Measurements from ENCODE around the gene GAMT.
A peak's percentile ranks its signal among the peaks of the same experiment; 100 is the strongest.

GAMT gene

GRCh38 chr19:1417681-1418495 is 16.5 kb upstream of the GAMT start:
- FAIRE-seq: no peak

- no peak for FAIRE-seq
Observed at GRCh38 chr19:1417145-1417544, 15.8 kb upstream of the GAMT start.

- FAIRE-seq: no peak
Observed at GRCh38 chr19:1416014-1416841, 14.9 kb upstream of the GAMT start.

GRCh38 chr19:1412995-1413800 is 11.9 kb upstream of the GAMT start:
- FAIRE-seq: no peak

- FAIRE-seq: no peak
Observed at GRCh38 chr19:1412323-1412923, 11.1 kb upstream of the GAMT start.

GRCh38 chr19:1411255-1412191 is 10.2 kb upstream of the GAMT start:
- no peak for FAIRE-seq

GRCh38 chr19:1410789-1411188 is 9.4 kb upstream of the GAMT start:
- FAIRE-seq: no peak

- no peak for FAIRE-seq
Observed at GRCh38 chr19:1410136-1410786, 8.9 kb upstream of the GAMT start.

GRCh38 chr19:1409204-1410005 is 8.1 kb upstream of the GAMT start:
- FAIRE-seq: no peak

- no peak for FAIRE-seq
Observed at GRCh38 chr19:1408300-1409203, 7.2 kb upstream of the GAMT start.

- FAIRE-seq: no peak
Observed at GRCh38 chr19:1407528-1408299, 6.4 kb upstream of the GAMT start, which contains the start of gene DAZAP1. Gene DAZAP1, plus strand, starts transcription at chr19:1407586. Its CDS starts 188 bp downstream, at chr19:1407774.

GRCh38 chr19:1406774-1407527 is 5.6 kb upstream of the GAMT start:
- FAIRE-seq: peak; percentile 65

GRCh38 chr19:1402411-1403070 is 1.2 kb upstream of the GAMT start:
- FAIRE-seq: no peak

GRCh38 chr19:1401889-1402217 is 511 bp upstream of the GAMT start:
- FAIRE-seq: no peak

- no peak for FAIRE-seq
Observed at GRCh38 chr19:1400281-1401137, 833 bp downstream of the GAMT start.

- FAIRE-seq: no peak
Observed at GRCh38 chr19:1399745-1400144, 1.6 kb downstream of the GAMT start.
